Adrenal gland (tissue), 5 donors: ENCODE measurements around the gene MYL2.

Source experiments
- CTCF ChIP-seq, 6 experiments: fragments of 450-650 bp in 4 of 6; fragments of 200-600 bp in 2 of 6; sonication (generic) in 1 of 6; IDR thresholded peaks; 1 replicate in 5 of 6; 2 replicates in 1 of 6; pipeline versions ENCODE4 v1.5.1 to v1.8.0; 2016 to 2021; ENCODE audit warnings: antibody characterized with exemption in 6 of 6, mild to moderate bottlenecking in 2 of 6, moderate library complexity in 1 of 6
- POLR2A ChIP-seq, 2 donors: fragments of 450-650 bp; IDR thresholded peaks; one replicate each; pipeline ENCODE4 v1.6.1; 2017; ENCODE audit warnings: antibody characterized with exemption in 2 of 2, mild to moderate bottlenecking in 2 of 2, moderate library complexity in 1 of 2
- donor health status: DM: no; HTN: no; CAD: no.

- no peak for TF ChIP-seq CTCF (IDR thresholded peaks at IDR 0.05)
- TF ChIP-seq POLR2A (IDR thresholded peaks at IDR 0.05): no peak
Measured at GRCh38 chr12:110885152-110885840, 35.1 kb downstream of the MYL2 start.
